ENCODE data around the gene ADAMTS14. TPM values are rescaled to one million over a fixed set of nuclear protein-coding genes. Genes with fewer than 3 reads are reported as not detected.

Gene ADAMTS14
- total RNA-seq, 3 donors from 2014 or later: 1.8 to 2.1 (median 2.1) TPM

DNA sequence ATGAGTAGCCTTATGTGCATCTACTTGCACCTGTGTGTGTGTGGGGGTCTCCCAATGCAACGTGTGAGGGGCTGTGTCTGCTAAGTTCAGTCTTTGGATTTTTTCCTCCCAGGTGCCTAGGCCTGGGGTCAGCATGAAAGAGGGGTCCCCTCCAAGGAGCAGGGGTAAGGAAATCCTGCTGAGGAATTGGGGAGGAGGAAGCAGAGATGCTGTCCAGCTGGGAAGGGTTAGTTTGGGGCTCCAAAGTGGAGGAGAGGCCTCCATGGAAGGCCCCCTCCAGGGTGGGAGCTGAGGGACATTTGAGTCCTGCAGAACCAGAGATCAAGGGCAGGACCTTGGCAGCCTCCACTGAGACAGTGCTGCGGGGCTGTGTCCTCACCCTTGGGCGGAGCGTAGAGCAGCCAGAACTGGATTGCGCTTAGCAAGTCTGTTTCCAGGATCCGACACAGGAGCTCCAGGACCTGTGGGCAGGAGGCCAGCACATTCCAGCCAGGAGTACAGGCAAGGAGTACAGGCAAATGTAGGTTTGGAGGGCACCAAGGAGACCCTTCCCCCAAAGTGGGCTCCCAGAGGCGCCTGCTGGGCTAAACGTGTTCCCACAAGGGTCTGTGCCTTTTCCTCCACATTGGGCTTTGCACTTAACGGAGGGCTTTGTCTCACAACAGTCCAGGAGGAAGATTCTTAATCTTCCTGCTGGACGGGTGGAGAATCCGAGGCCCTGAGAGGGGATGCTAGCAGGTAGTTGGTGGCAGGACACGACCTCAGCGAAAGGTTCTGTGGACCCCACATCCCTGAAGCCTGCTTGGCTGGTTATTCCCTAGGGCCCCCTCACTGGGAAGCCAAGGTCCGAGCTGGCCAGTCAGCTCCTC is 102.7 kb downstream of the ADAMTS14 start:
- H3K36me3 ChIP-seq (ENCODE audit: low read depth): no peaks in the 10 kb centered on the region
- ATAC-seq: peak; percentile 35
- H3K4me3 ChIP-seq: no peak overlapping the region
- no peaks in the 10 kb centered on the region for H3K9me3 ChIP-seq
- TF ChIP-seq, protein P1, sequence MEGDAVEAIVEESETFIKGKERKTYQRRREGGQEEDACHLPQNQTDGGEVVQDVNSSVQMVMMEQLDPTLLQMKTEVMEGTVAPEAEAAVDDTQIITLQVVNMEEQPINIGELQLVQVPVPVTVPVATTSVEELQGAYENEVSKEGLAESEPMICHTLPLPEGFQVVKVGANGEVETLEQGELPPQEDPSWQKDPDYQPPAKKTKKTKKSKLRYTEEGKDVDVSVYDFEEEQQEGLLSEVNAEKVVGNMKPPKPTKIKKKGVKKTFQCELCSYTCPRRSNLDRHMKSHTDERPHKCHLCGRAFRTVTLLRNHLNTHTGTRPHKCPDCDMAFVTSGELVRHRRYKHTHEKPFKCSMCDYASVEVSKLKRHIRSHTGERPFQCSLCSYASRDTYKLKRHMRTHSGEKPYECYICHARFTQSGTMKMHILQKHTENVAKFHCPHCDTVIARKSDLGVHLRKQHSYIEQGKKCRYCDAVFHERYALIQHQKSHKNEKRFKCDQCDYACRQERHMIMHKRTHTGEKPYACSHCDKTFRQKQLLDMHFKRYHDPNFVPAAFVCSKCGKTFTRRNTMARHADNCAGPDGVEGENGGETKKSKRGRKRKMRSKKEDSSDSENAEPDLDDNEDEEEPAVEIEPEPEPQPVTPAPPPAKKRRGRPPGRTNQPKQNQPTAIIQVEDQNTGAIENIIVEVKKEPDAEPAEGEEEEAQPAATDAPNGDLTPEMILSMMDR (IDR thresholded peaks at IDR 0.05): no peak
- intact Hi-C loops (cut with DNase I, micrococcal nuclease): no loop called here
- DNase-seq: peak in 2 of 3 donors; percentile 16 to 42
- no peaks in the 10 kb centered on the region for H3K4me1 ChIP-seq (ENCODE audit: low read depth)

DNA sequence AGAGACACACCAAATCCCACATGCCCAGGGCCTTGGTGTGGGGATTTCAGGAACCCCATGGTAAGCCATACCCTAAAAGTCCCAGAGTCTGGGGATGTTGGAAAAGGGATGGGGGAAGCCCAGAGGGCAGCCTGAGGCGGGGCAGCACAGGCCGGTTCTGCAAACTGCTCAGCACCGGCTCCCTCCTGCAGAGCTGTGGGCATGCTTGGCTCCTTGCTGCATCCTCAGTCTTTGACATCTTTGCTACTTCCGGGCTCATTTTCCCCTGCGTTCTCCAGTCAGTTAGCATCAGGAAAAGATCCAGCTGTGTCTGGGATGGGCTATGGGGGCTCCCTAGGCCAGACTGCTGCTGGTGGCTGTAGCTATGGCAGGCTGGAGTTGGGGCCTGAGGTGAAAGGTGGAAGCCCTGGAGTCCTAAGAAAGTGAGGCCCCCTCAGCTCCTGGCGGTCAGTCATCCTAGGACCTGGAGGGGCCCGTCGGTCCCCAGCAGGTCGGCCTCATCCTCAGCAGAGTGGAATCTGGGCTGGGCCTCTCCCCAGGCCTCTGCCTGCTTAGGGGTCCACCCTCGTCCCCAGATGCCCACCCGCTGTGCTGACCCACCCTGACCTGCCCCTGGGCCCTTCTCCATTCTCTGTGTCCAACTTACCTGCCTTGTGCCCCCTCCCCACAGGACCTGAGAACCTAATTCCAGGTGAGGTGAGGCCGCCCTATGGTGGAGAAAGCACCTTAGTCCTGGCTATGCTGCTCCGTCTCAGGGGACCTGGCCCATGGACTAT is 103.6 kb downstream of the ADAMTS14 start:
- H3K4me3 ChIP-seq: no peak overlapping the region
- no peaks in the 10 kb centered on the region for H3K36me3 ChIP-seq (ENCODE audit: low read depth)
- H3K9me3 ChIP-seq: no peaks in the 10 kb centered on the region
- intact Hi-C loops (cut with DNase I, micrococcal nuclease): no loop called here
- no peaks in the 10 kb centered on the region for H3K4me1 ChIP-seq (ENCODE audit: low read depth)
- ATAC-seq (no peak), DNase-seq (peak in 1 of 3 donors; percentile 4)
- TF ChIP-seq, protein P1 (IDR thresholded peaks at IDR 0.05): no peak

GRCh38 chr10:70776455-70777005 is 104.2 kb downstream of the ADAMTS14 start:
- ATAC-seq (no peak), DNase-seq (no peak)
- no peaks in the 10 kb centered on the region for H3K4me1 ChIP-seq (ENCODE audit: low read depth)
- intact Hi-C loops (cut with DNase I, micrococcal nuclease): no loop called here
- H3K4me3 ChIP-seq: no peak overlapping the region
- TF ChIP-seq, protein P1 (IDR thresholded peaks at IDR 0.05): no peak
- no peaks in the 10 kb centered on the region for H3K36me3 ChIP-seq (ENCODE audit: low read depth)
- H3K9me3 ChIP-seq: no peaks in the 10 kb centered on the region

- Histone ChIP-seq H3K9me3 (no peaks in the 10 kb centered on the region), H3K4me3 (no peak overlapping the region), H3K36me3 (ENCODE audit: low read depth) (no peaks in the 10 kb centered on the region), H3K4me1 (ENCODE audit: low read depth) (no peaks in the 10 kb centered on the region)
- peak in 1 of 3 donors; percentile 8 for DNase-seq
- no peak for ATAC-seq
- intact Hi-C loops (cut with DNase I, micrococcal nuclease): no loop called here
- TF ChIP-seq, protein P1 (IDR thresholded peaks at IDR 0.05): no peak
Observed at GRCh38 chr10:70777063-70777875, 105.0 kb downstream of the ADAMTS14 start.

Data from mucosa of descending colon (tissue), 3 donors.